AG04450 (cell line): Measurements from ENCODE around the gene NBAS. TPM values are rescaled to one million over a fixed set of nuclear protein-coding genes. Genes with fewer than 3 reads are reported as not detected.

ENCODE experiments used
- CTCF ChIA-PET: fragments of 300-600, 350-600 bp; formaldehyde crosslinking; extraction: SDS; loops from one replicate; lab custom pipeline; 2022; ENCODE audit warnings: antibody characterized with exemption, inconsistent platforms; lab: Charles Lee
- POLR2A ChIA-PET: fragments of 350-600 bp; formaldehyde crosslinking; extraction: SDS; loops from one replicate; lab custom pipeline; 2021; ENCODE audit warnings: antibody characterized with exemption, inconsistent platforms; lab: Yijun Ruan, JAX
- DNase-seq: peaks from one replicate; pipeline ENCODE4 v3.0.0-alpha.2; 2011; ENCODE audit warnings: low read depth, low spot score
- H3K27ac ChIP-seq: one replicate; pipeline ENCODE4 v1.5.1; 2012; ENCODE audit warnings: low read depth, low read length, control low read depth
- H3K27me3 ChIP-seq: one replicate; pipeline ENCODE4 v1.6.0; 2012; ENCODE audit warnings: low read length; ENCODE audit not compliant: control insufficient read depth, insufficient read depth
- H3K4me3 ChIP-seq: 2 replicates; pipeline ENCODE4 v1.5.1; 2011; ENCODE audit warnings: mild to moderate bottlenecking, low read depth, low read length, control low read depth
- H3K9me3 ChIP-seq: 2 replicates; pipeline ENCODE4 v1.5.1; 2012; ENCODE audit warnings: low read length; ENCODE audit not compliant: control insufficient read depth, insufficient read depth
- CTCF ChIP-seq: IDR thresholded peaks from 2 replicates; pipeline ENCODE4 v1.5.1; 2011; ENCODE audit warnings: low read depth, low read length, control low read depth, inconsistent platforms
- polyA plus RNA-seq: library from polyadenylated mRNA; depleted of rRNA; stranded (reverse); fragments of >200 nt; gene quantifications from 2 replicates; pipeline ENCODE4 v1.2.3, GENCODE V29; 2011

NBAS gene
- polyA plus RNA-seq, 1 experiment: 45.0 TPM

- no peak for DNase-seq
- Histone ChIP-seq H3K9me3 (no peaks in the 10 kb centered on the region), H3K27me3 (no peaks in the 10 kb centered on the region), H3K4me3 (no peak overlapping the region), H3K27ac (no peak overlapping the region)
- POLR2A ChIA-PET: interaction anchor here (0.6 to 0.7 kb wide), 2 partner anchors 18 to 22 kb away, joined by 4 to 6 read pairs; no protein-coding TSS in a partner anchor
- CTCF ChIA-PET: no interaction called here
- no peak for TF ChIP-seq CTCF
These were observed 46.7 kb upstream of the NBAS start for GRCh38 chr2:15607709-15608391.

GRCh38 chr2:15606481-15607441 lies 45.6 kb upstream of the NBAS start:
- no peak overlapping the region for H3K4me3 ChIP-seq
- ChIA-PET CTCF (no interaction called here), POLR2A (no interaction called here)
- no peak for DNase-seq
- H3K27ac ChIP-seq: no peak overlapping the region
- TF ChIP-seq CTCF: no peak
- no peaks in the 10 kb centered on the region for H3K9me3 ChIP-seq
- no peaks in the 10 kb centered on the region for H3K27me3 ChIP-seq

- Histone ChIP-seq H3K27me3 (no peaks in the 10 kb centered on the region), H3K9me3 (no peaks in the 10 kb centered on the region), H3K27ac (no peak overlapping the region), H3K4me3 (no peak overlapping the region)
- CTCF ChIA-PET: no interaction called here
- DNase-seq: no peak
- TF ChIP-seq CTCF: no peak
- POLR2A ChIA-PET: no interaction called here
These were observed 44.6 kb upstream of the NBAS start for GRCh38 chr2:15605721-15606120.

GRCh38 chr2:15603948-15604347 lies 42.8 kb upstream of the NBAS start:
- no peak for TF ChIP-seq CTCF
- DNase-seq: no peak
- Histone ChIP-seq H3K27ac (no peak overlapping the region), H3K9me3 (no peaks in the 10 kb centered on the region), H3K4me3 (no peak overlapping the region), H3K27me3 (no peaks in the 10 kb centered on the region)
- CTCF ChIA-PET: interaction anchor here (1.5 kb wide), 1 partner anchor 27 kb away, joined by 4 read pairs; no protein-coding TSS in a partner anchor
- POLR2A ChIA-PET: no interaction called here
